Omental fat pad (tissue), 4 donors: ENCODE measurements around the gene GALR2. TPM values are rescaled to one million over a fixed set of nuclear protein-coding genes. Genes with fewer than 3 reads are reported as not detected.

Experiments
- ATAC-seq: fragments of 150-250 bp; one replicate; pipeline ENCODE4 v1.9.1; 2016; ENCODE audit warnings: mild to moderate bottlenecking, moderate library complexity; ENCODE audit not compliant: low FRiP score
- DNase-seq: peaks from one replicate; pipeline ENCODE4 v3.0.0-alpha.2; 2019; ENCODE audit warnings: low spot score
- CTCF ChIP-seq, 3 donors: fragments of 450-650 bp; IDR thresholded peaks; one replicate each; pipeline ENCODE4 v1.5.1; 2016 to 2017; ENCODE audit warnings: antibody characterized with exemption in 3 of 3, mild to moderate bottlenecking in 3 of 3, moderate library complexity in 2 of 3
- total RNA-seq, 4 donors: library from RNA; depleted of rRNA; stranded (reverse); fragments of >200 nt; gene quantifications; one replicate each; pipeline ENCODE4 v1.1.0, GENCODE V29; 2016

GALR2 gene
- total RNA-seq, 4 donors from 2014 or later, result 0.50 TPM; not detected in 3

- ATAC-seq, result no peak
- no peak for TF ChIP-seq CTCF (IDR thresholded peaks at IDR 0.05)
- no peak for DNase-seq
These were observed 18.2 kb downstream of the GALR2 start for GRCh38 chr17:76092526-76093413.

GRCh38 chr17:76094046-76094445 is 19.5 kb downstream of the GALR2 start:
- no peak for DNase-seq
- no peak for ATAC-seq
- no peak for TF ChIP-seq CTCF (IDR thresholded peaks at IDR 0.05)

GRCh38 chr17:76095943-76096342 is 21.4 kb downstream of the GALR2 start:
- no peak for DNase-seq
- peak; percentile 17 for ATAC-seq
- TF ChIP-seq CTCF (IDR thresholded peaks at IDR 0.05), result no peak

GRCh38 chr17:76097716-76098295 is 23.2 kb downstream of the GALR2 start:
- TF ChIP-seq CTCF (IDR thresholded peaks at IDR 0.05), result no peak
- ATAC-seq, result no peak
- no peak for DNase-seq

GRCh38 chr17:76102944-76103273 is 28.3 kb downstream of the GALR2 start:
- ATAC-seq, result peak; percentile 8
- no peak for DNase-seq
- TF ChIP-seq CTCF (IDR thresholded peaks at IDR 0.05), result no peak

GRCh38 chr17:76103274-76104139 is 28.9 kb downstream of the GALR2 start, which contains the start of gene EXOC7:
Gene EXOC7 (minus strand): TSS chr17:76103787. CDS start chr17:76103692, 95 bp downstream.
- DNase-seq (peak; percentile 77), ATAC-seq (peak; percentile 89)
- no peak for TF ChIP-seq CTCF (IDR thresholded peaks at IDR 0.05)
